Transverse colon (tissue), 4 donors: ENCODE results near the gene GLYR1. TPM values are rescaled to one million over a fixed set of nuclear protein-coding genes. Genes with fewer than 3 reads are reported as not detected.

Source experiments
- DNase-seq: peaks from one replicate; pipeline ENCODE4 v3.0.0-alpha.2; 2019
- H3K27ac ChIP-seq, 4 donors: fragments of 200-600 bp; sonication (generic); 2 replicates each; pipeline ENCODE4 v1.5.1; 2016 to 2018; ENCODE audit warnings: inconsistent platforms in 4 of 4
- H3K27me3 ChIP-seq: fragments of 200-600 bp; sonication (generic); 2 replicates; pipeline ENCODE4 v1.5.1; 2017; ENCODE audit warnings: inconsistent platforms
- H3K36me3 ChIP-seq, 4 donors: fragments of 200-600 bp; sonication (generic); 2 replicates each; pipeline ENCODE4 v1.5.1; 2017 to 2019; ENCODE audit warnings: inconsistent platforms in 4 of 4
- H3K4me1 ChIP-seq, 4 donors: fragments of 200-600 bp; sonication (generic); 2 replicates each; pipeline ENCODE4 v1.5.1; 2017 to 2020; ENCODE audit warnings: inconsistent platforms in 4 of 4
- H3K4me3 ChIP-seq, 4 donors: fragments of 200-600 bp; sonication (generic); 1 replicate in 1 of 4; 2 replicates in 3 of 4; pipeline versions ENCODE4 v1.5.1 to v1.6.1; 2017 to 2019; ENCODE audit warnings: inconsistent platforms in 4 of 4
- H3K9me3 ChIP-seq, 2 donors: fragments of 200-600 bp; sonication (generic); 2 replicates each; pipeline ENCODE4 v1.5.1; 2017 to 2019; ENCODE audit warnings: inconsistent platforms in 2 of 2
- CTCF ChIP-seq, 5 experiments: fragments of 200-600 bp in 3 of 5; fragments of 450-650 bp in 2 of 5; sonication (generic) in 3 of 5; IDR thresholded peaks; 1 replicate in 2 of 5; 2 replicates in 3 of 5; pipeline ENCODE4 v1.5.1; 2016 to 2017; ENCODE audit warnings: antibody characterized with exemption in 5 of 5, inconsistent platforms in 3 of 5, mild to moderate bottlenecking in 2 of 5, moderate library complexity in 1 of 5
- EP300 ChIP-seq: sonication (generic); formaldehyde crosslinking; IDR thresholded peaks from one replicate; pipeline ENCODE4 v1.6.1; 2017; ENCODE audit warnings: antibody characterized with exemption, low read depth
- POLR2A ChIP-seq: fragments of 450-650 bp; IDR thresholded peaks from one replicate; pipeline ENCODE4 v1.6.1; 2016; ENCODE audit warnings: antibody characterized with exemption, mild to moderate bottlenecking, moderate library complexity
- POLR2AphosphoS5 ChIP-seq, 3 donors: sonication (generic); formaldehyde crosslinking; IDR thresholded peaks; one replicate each; pipeline ENCODE4 v1.6.1; 2016; ENCODE audit warnings: antibody characterized with exemption in 3 of 3
- WGBS, 2 donors: methylation state at CpG; one replicate each; pipeline ENCODE4 v1.1.5; 2018; ENCODE audit warnings: low coverage in 1 of 2; 5-methylcytosine and 5-hydroxymethylcytosine counted together
- in situ Hi-C, 4 donors: fragments of 200-750 bp; cut with MboI; loops; one replicate each; pipeline versions ENCODE4 v1.15.0 to v1.15.1; 2017; ENCODE audit warnings: low sequenced_read_pairs in 3 of 4, low pct_ligation_motif_present in 1 of 4, low pct_unique_long_range_greater_than_20kb in 1 of 4
- intact Hi-C: fragments of 100-400 bp; cut with DNase I; formaldehyde crosslinking; loops from one replicate; pipeline ENCODE4 v1.15.1; 2023; ENCODE audit warnings: low total_unique reads
- total RNA-seq, 4 donors: library from RNA; depleted of rRNA; stranded (reverse); fragments of >200 nt; gene quantifications; one replicate each; pipeline ENCODE4 v1.1.0, GENCODE V29; 2016

GLYR1 gene
- total RNA-seq, 4 donors from 2014 or later, result 50.2 to 88.4 (median 74.0) TPM

- H3K36me3 ChIP-seq, result peaks cover 0 to 22% (median under 1%) of the 10 kb centered on the region in 4 donors
- intact Hi-C loops, result no loop called here
- peaks cover 0 to 9% (median 0%) of the 10 kb centered on the region in 4 donors for H3K4me1 ChIP-seq
- H3K27me3 ChIP-seq, result no peaks in the 10 kb centered on the region
- H3K9me3 ChIP-seq, result no peaks in the 10 kb centered on the region
- DNase-seq, result no peak
- no peak for TF ChIP-seq EP300
- no peak for TF ChIP-seq POLR2AphosphoS5 (IDR thresholded peaks at IDR 0.05)
- no peak for TF ChIP-seq POLR2A
- no peak for TF ChIP-seq CTCF (IDR thresholded peaks at IDR 0.05)
- WGBS, 2 donors, result 94% methylated on average over 16 of the region's 16 CpGs; no CpG with 5 or more reads in 1 of the 2 donors
- H3K4me3 ChIP-seq, result no peak overlapping the region
- in situ Hi-C loops, result no loop called here
- H3K27ac ChIP-seq, result no peak overlapping the region
These were observed 43.6 kb upstream of the GLYR1 start for GRCh38 chr16:4890686-4891085.

GRCh38 chr16:4890026-4890425, 42.9 kb upstream of the GLYR1 start:
- in situ Hi-C loops (no loop called here), intact Hi-C loops (no loop called here)
- Histone ChIP-seq H3K4me1 (peaks cover 0 to 9% (median 0%) of the 10 kb centered on the region in 4 donors), H3K27ac (no peak overlapping the region), H3K27me3 (no peaks in the 10 kb centered on the region), H3K9me3 (no peaks in the 10 kb centered on the region), H3K36me3 (peaks cover 0 to 28% (median 4%) of the 10 kb centered on the region in 4 donors), H3K4me3 (no peak overlapping the region)
- no peak for TF ChIP-seq POLR2AphosphoS5 (IDR thresholded peaks at IDR 0.05)
- TF ChIP-seq CTCF (IDR thresholded peaks at IDR 0.05), result no peak
- TF ChIP-seq POLR2A, result no peak
- TF ChIP-seq EP300, result no peak
- DNase-seq, result no peak
- WGBS, 2 donors, result 89% methylated on average over 11 of the region's 11 CpGs; no CpG with 5 or more reads in 1 of the 2 donors

- H3K9me3 ChIP-seq, result no peaks in the 10 kb centered on the region
- intact Hi-C loops (no loop called here), in situ Hi-C loops (no loop called here)
- H3K27me3 ChIP-seq, result no peaks in the 10 kb centered on the region
- H3K4me1 ChIP-seq, result peaks cover 0 to 9% (median 0%) of the 10 kb centered on the region in 4 donors
- peaks cover 0 to 42% (median 11%) of the 10 kb centered on the region in 4 donors for H3K36me3 ChIP-seq
- TF ChIP-seq CTCF (IDR thresholded peaks at IDR 0.05), result no peak
- no peak for TF ChIP-seq POLR2A
- DNase-seq, result no peak
- WGBS, 2 donors, result 80 to 90% methylated on average over 3 to 9 of the region's 9 CpGs
- no peak overlapping the region for H3K27ac ChIP-seq
- H3K4me3 ChIP-seq, result no peak overlapping the region
These were observed 41.5 kb upstream of the GLYR1 start for GRCh38 chr16:4888428-4889135.

GRCh38 chr16:4886151-4886550, 39.1 kb upstream of the GLYR1 start:
- H3K27me3 ChIP-seq, result no peaks in the 10 kb centered on the region
- no peak overlapping the region for H3K4me3 ChIP-seq
- no peaks in the 10 kb centered on the region for H3K9me3 ChIP-seq
- no peaks in the 10 kb centered on the region for H3K4me1 ChIP-seq
- in situ Hi-C loops (no loop called here), intact Hi-C loops (no loop called here)
- peaks cover 0 to 60% (median 16%) of the 10 kb centered on the region in 4 donors for H3K36me3 ChIP-seq
- no peak overlapping the region for H3K27ac ChIP-seq
- TF ChIP-seq POLR2AphosphoS5 (IDR thresholded peaks at IDR 0.05) (no peak), POLR2A (no peak), CTCF (IDR thresholded peaks at IDR 0.05) (no peak), EP300 (no peak)
- 93 to 96% methylated on average over 3 to 5 of the region's 5 CpGs for WGBS, 2 donors
- no peak for DNase-seq
